ENCODE data around the gene RNF181. TPM values are rescaled to one million over a fixed set of nuclear protein-coding genes. Genes with fewer than 3 reads are reported as not detected.
"Not testable (repeated sequence)": the region's sequence is repeated elsewhere in the genome, so short reads cannot be mapped to it uniquely, and the experiment has no call there.

Gene RNF181
- total RNA-seq, 2 donors from 2014 or later: 109 to 194 TPM

DNA sequence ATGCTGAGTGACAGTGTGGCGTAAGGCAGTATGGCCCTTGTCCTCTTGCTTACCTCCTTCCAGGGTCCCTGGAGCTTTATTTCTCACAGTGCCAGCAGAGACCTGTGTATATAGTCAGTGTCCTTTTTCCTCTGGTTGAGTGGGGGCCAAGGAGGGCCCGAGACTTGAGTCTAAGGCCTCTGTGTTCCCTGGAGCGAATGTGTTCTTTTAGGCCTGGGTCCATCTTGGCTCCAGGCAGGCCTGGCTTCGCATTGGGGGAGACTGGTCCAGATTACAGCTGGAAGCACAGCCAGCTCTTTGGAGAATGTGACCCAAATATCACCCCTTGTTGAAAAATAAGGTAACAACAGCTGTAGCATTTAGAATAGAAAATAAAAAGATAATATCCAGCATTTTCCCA is 6.4 kb upstream of the RNF181 start:
- no peak for DNase-seq (ENCODE audit: low spot score)
- Histone ChIP-seq H3K4me1 (peaks cover 4 to 81% of the 10 kb centered on the region in 2 donors), H3K27ac (peak overlapping the region; percentile 66 to 79), H3K27me3 (no peaks in the 10 kb centered on the region), H3K9me3 (no peaks in the 10 kb centered on the region), H3K4me3 (no peak overlapping the region), H3K36me3 (no peaks in the 10 kb centered on the region)
- TF ChIP-seq, protein P1, sequence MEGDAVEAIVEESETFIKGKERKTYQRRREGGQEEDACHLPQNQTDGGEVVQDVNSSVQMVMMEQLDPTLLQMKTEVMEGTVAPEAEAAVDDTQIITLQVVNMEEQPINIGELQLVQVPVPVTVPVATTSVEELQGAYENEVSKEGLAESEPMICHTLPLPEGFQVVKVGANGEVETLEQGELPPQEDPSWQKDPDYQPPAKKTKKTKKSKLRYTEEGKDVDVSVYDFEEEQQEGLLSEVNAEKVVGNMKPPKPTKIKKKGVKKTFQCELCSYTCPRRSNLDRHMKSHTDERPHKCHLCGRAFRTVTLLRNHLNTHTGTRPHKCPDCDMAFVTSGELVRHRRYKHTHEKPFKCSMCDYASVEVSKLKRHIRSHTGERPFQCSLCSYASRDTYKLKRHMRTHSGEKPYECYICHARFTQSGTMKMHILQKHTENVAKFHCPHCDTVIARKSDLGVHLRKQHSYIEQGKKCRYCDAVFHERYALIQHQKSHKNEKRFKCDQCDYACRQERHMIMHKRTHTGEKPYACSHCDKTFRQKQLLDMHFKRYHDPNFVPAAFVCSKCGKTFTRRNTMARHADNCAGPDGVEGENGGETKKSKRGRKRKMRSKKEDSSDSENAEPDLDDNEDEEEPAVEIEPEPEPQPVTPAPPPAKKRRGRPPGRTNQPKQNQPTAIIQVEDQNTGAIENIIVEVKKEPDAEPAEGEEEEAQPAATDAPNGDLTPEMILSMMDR (IDR thresholded peaks at IDR 0.05): no peak

- peak overlapping the region; percentile 66 to 79 for H3K27ac ChIP-seq
- TF ChIP-seq, protein P1 (IDR thresholded peaks at IDR 0.05): no peak
- peak; percentile 74 for DNase-seq (ENCODE audit: low spot score)
- H3K9me3 ChIP-seq: no peaks in the 10 kb centered on the region
- H3K36me3 ChIP-seq: no peaks in the 10 kb centered on the region
- no peak overlapping the region for H3K4me3 ChIP-seq
- H3K4me1 ChIP-seq: peaks cover 4 to 84% of the 10 kb centered on the region in 2 donors
- no peaks in the 10 kb centered on the region for H3K27me3 ChIP-seq
Measured at GRCh38 chr2:85589982-85590791, 5.4 kb upstream of the RNF181 start.

- H3K4me1 ChIP-seq: peaks cover 4 to 78% of the 10 kb centered on the region in 2 donors
- no peak for DNase-seq (ENCODE audit: low spot score)
- peak overlapping the region; percentile 66 to 79 for H3K27ac ChIP-seq
- no peak overlapping the region for H3K4me3 ChIP-seq
- no peaks in the 10 kb centered on the region for H3K9me3 ChIP-seq
- no peaks in the 10 kb centered on the region for H3K36me3 ChIP-seq
- no peaks in the 10 kb centered on the region for H3K27me3 ChIP-seq
- TF ChIP-seq, protein P1 (IDR thresholded peaks at IDR 0.05): no peak
Measured at GRCh38 chr2:85590950-85591349, 4.6 kb upstream of the RNF181 start.

DNA sequence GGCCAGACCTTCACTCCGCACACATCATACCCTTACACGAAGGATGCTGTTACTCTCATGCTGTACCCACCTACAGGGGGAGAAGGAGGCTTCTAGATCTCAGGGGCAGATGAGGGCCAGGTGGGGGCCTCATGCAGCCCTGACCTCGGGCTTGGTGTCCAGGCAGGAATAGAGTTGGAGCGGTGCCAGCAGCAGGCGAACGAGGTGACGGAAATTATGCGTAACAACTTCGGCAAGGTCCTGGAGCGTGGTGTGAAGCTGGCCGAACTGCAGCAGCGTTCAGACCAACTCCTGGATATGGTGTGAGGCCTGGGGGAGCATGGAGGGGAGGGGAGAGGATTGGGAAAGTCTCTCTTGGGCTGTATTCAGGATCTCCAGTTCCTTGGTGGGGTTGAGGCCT is 4.0 kb upstream of the RNF181 start:
- Histone ChIP-seq H3K27ac (peak overlapping the region; percentile 66 to 79), H3K4me3 (no peak overlapping the region), H3K36me3 (no peaks in the 10 kb centered on the region), H3K9me3 (no peaks in the 10 kb centered on the region), H3K4me1 (peaks cover 4 to 78% of the 10 kb centered on the region in 2 donors), H3K27me3 (no peaks in the 10 kb centered on the region)
- no peak for DNase-seq (ENCODE audit: low spot score)
- TF ChIP-seq, protein P1 (IDR thresholded peaks at IDR 0.05): no peak

- not testable (repeated sequence) for H3K36me3 ChIP-seq; H3K4me3 ChIP-seq; H3K27me3 ChIP-seq; H3K9me3 ChIP-seq; DNase-seq (ENCODE audit: low spot score)
- Histone ChIP-seq H3K27ac (peak overlapping the region in 1 of 2 donors; percentile 66), H3K4me1 (peaks cover 4 to 79% of the 10 kb centered on the region in 2 donors)
Measured at GRCh38 chr2:85592299-85592698, 3.2 kb upstream of the RNF181 start.

- TF ChIP-seq, protein P1 (IDR thresholded peaks at IDR 0.05): no peak
- no peak for DNase-seq (ENCODE audit: low spot score)
- H3K36me3 ChIP-seq: peaks cover 8% of the 10 kb centered on the region
- H3K27me3 ChIP-seq: no peaks in the 10 kb centered on the region
- no peaks in the 10 kb centered on the region for H3K9me3 ChIP-seq
- peaks cover 4 to 76% of the 10 kb centered on the region in 2 donors for H3K4me1 ChIP-seq
- H3K27ac ChIP-seq: no peak overlapping the region
- no peak overlapping the region for H3K4me3 ChIP-seq
Measured at GRCh38 chr2:85593023-85593422, 2.5 kb upstream of the RNF181 start.
